ENCODE results near the gene UQCRHL.

The UQCRHL gene

DNA sequence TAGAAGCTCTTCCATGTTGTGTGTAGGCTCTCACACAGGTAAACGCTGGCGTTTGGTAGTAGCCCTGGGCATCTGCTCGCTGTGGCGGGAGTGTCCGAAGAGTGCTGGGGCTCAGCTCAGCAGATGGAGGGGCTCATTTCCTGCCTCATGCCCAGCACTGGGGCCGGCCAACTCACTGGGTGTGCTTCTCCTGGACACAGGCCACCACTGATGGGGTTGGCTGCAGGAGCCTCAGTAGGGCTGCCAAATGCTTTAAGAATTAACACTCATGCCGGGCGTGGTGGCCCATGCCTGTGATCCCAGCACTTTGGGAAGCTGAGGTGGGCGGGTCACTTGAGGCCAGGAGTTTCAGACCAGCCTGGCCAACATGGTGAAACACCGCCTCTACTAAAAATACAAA is 20.9 kb downstream of the UQCRHL start:
- H3K36me3 ChIP-seq (ENCODE audit: insufficient read depth, low read length) = peaks cover 31% of the 10 kb centered on the region

DNA sequence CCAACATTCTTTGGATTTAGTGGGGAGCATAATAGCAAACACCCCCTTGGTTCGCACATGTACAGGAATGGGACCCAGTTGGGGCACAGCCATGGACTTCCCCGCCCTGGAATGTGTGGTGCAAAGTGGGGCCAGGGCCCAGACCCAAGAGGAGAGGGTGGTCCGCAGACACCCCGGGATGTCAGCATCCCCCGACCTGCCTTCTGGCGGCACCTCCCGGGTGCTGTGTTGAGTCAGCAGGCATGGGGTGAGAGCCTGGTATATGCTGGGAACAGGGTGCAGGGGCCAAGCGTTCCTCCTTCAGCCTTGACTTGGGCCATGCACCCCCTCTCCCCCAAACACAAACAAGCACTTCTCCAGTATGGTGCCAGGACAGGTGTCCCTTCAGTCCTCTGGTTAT is 21.8 kb downstream of the UQCRHL start:
- H3K27ac ChIP-seq (ENCODE audit: low read depth, low read length) = no peak overlapping the region
- no peak overlapping the region for H3K9ac ChIP-seq (ENCODE audit: low read depth, low read length)
- no peak overlapping the region for H3K4me3 ChIP-seq (ENCODE audit: low read length)
- no peaks in the 10 kb centered on the region for H3K9me3 ChIP-seq (ENCODE audit: insufficient read depth, low read depth, low read length)
- H3K27me3 ChIP-seq (ENCODE audit: insufficient read depth, low read length) = no peaks in the 10 kb centered on the region
- 94% methylated on average over 8 of the region's 8 CpGs for WGBS
- H3K36me3 ChIP-seq (ENCODE audit: insufficient read depth, low read length) = peaks cover 39% of the 10 kb centered on the region
- H3K4me1 ChIP-seq (ENCODE audit: insufficient read depth, low read length) = no peaks in the 10 kb centered on the region

More for the DNA sequence above, 20.9 kb downstream of the UQCRHL start:
- H3K9ac ChIP-seq (ENCODE audit: low read depth, low read length) = no peak overlapping the region
- H3K9me3 ChIP-seq (ENCODE audit: insufficient read depth, low read depth, low read length) = no peaks in the 10 kb centered on the region
- no peaks in the 10 kb centered on the region for H3K4me1 ChIP-seq (ENCODE audit: insufficient read depth, low read length)
- H3K27me3 ChIP-seq (ENCODE audit: insufficient read depth, low read length) = no peaks in the 10 kb centered on the region
- H3K27ac ChIP-seq (ENCODE audit: low read depth, low read length) = 0 out of 2 replicates have a peak overlapping the region, but pooled peaks have one; percentile 25
- no peak overlapping the region for H3K4me3 ChIP-seq (ENCODE audit: low read length)
- WGBS = 94% methylated on average over 10 of the region's 10 CpGs

DNA sequence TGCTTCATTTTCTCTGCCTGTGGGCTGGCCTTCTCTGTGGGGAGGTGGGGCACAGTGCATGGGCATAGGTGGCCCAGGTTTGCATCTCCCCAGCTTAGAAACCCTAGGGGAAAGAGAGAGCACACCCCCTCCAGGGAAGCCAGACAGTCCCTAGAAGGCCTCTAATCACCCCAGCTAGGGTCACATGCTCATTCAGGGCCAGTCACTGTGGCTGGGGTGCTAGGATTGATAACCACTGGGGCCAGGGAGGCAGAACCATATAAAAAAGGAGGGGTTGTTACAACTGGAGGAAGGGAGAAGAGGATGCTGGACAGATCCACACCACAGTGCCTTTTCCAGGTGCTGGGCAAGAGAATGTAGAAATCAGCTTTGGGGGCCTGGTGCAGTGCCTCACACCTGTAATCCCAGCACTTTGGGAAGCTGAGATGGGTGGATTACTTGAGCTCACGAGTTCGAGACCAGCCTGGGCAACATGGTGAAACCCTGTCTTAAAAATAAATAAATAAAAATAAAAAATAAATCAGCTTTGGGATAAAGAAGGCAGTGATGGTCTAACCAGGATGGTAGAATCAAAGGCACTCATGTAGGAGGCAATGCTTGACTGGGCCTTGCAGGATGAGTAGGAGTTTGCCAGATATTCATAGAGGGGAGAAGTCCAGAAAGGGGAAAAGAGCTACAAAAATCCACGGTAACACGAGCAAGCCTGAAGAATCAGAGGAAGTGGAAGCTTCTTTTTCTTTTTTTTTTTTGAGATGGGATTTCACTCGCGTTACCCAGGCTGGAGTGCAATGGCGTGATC is 29.3 kb downstream of the UQCRHL start:
- Histone ChIP-seq H3K36me3 (ENCODE audit: insufficient read depth, low read length) (peaks cover 85% of the 10 kb centered on the region), H3K9ac (ENCODE audit: low read depth, low read length) (no peak overlapping the region), H3K4me3 (ENCODE audit: low read length) (no peak overlapping the region), H3K9me3 (ENCODE audit: insufficient read depth, low read depth, low read length) (no peaks in the 10 kb centered on the region), H3K27ac (ENCODE audit: low read depth, low read length) (no peak overlapping the region), H3K4me1 (ENCODE audit: insufficient read depth, low read length) (no peaks in the 10 kb centered on the region), H3K27me3 (ENCODE audit: insufficient read depth, low read length) (no peaks in the 10 kb centered on the region)
- WGBS = 89% methylated on average over 7 of the region's 7 CpGs

DNA sequence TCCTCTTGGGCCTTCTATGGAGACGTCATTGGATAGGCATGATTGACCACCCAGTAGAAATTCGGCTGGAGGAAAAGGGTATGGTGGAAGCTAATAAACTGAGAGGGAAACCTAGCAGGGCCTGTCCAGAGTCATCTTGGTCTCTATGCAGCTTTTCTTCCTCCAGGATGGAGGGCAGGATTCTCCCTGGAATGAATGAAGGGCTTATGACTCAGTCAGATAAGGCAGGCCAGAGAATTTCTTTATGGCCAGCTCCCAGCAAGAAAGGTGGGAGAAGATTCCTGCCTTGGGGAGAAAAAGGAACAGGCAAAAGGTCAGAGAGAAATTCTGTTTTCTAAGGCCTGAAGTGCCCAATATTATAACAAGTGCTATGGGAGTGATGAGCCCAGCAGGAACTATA is 31.7 kb downstream of the UQCRHL start:
- WGBS = 93% methylated on average over 2 of the region's 2 CpGs
- no peaks in the 10 kb centered on the region for H3K27me3 ChIP-seq (ENCODE audit: insufficient read depth, low read length)
- H3K9ac ChIP-seq (ENCODE audit: low read depth, low read length) = no peak overlapping the region
- H3K4me3 ChIP-seq (ENCODE audit: low read length) = no peak overlapping the region
- H3K27ac ChIP-seq (ENCODE audit: low read depth, low read length) = no peak overlapping the region
- H3K9me3 ChIP-seq (ENCODE audit: insufficient read depth, low read depth, low read length) = no peaks in the 10 kb centered on the region
- no peaks in the 10 kb centered on the region for H3K4me1 ChIP-seq (ENCODE audit: insufficient read depth, low read length)
- peaks cover 87% of the 10 kb centered on the region for H3K36me3 ChIP-seq (ENCODE audit: insufficient read depth, low read length)

GRCh38 chr1:15771836-15772515 is 35.5 kb downstream of the UQCRHL start:
- Histone ChIP-seq H3K27ac (ENCODE audit: low read depth, low read length) (no peak overlapping the region), H3K27me3 (ENCODE audit: insufficient read depth, low read length) (no peaks in the 10 kb centered on the region), H3K36me3 (ENCODE audit: insufficient read depth, low read length) (peaks cover 85% of the 10 kb centered on the region), H3K9ac (ENCODE audit: low read depth, low read length) (no peak overlapping the region), H3K9me3 (ENCODE audit: insufficient read depth, low read depth, low read length) (no peaks in the 10 kb centered on the region), H3K4me3 (ENCODE audit: low read length) (no peak overlapping the region), H3K4me1 (ENCODE audit: insufficient read depth, low read length) (no peaks in the 10 kb centered on the region)
- WGBS = 96% methylated on average over 6 of the region's 6 CpGs

- Histone ChIP-seq H3K9me3 (ENCODE audit: insufficient read depth, low read depth, low read length) (no peaks in the 10 kb centered on the region), H3K36me3 (ENCODE audit: insufficient read depth, low read length) (peaks cover 84% of the 10 kb centered on the region), H3K4me1 (ENCODE audit: insufficient read depth, low read length) (no peaks in the 10 kb centered on the region), H3K27me3 (ENCODE audit: insufficient read depth, low read length) (no peaks in the 10 kb centered on the region), H3K27ac (ENCODE audit: low read depth, low read length) (no peak overlapping the region), H3K9ac (ENCODE audit: low read depth, low read length) (no peak overlapping the region), H3K4me3 (ENCODE audit: low read length) (no peak overlapping the region)
- WGBS = 95% methylated on average over 14 of the region's 14 CpGs
Measured at GRCh38 chr1:15770313-15770962, 37.0 kb downstream of the UQCRHL start.

- H3K9me3 ChIP-seq (ENCODE audit: insufficient read depth, low read depth, low read length) = no peaks in the 10 kb centered on the region
- H3K9ac ChIP-seq (ENCODE audit: low read depth, low read length) = no peak overlapping the region
- WGBS = 97% methylated on average over 6 of the region's 7 CpGs
- no peak overlapping the region for H3K27ac ChIP-seq (ENCODE audit: low read depth, low read length)
- peaks cover 84% of the 10 kb centered on the region for H3K36me3 ChIP-seq (ENCODE audit: insufficient read depth, low read length)
- H3K27me3 ChIP-seq (ENCODE audit: insufficient read depth, low read length) = no peaks in the 10 kb centered on the region
- H3K4me3 ChIP-seq (ENCODE audit: low read length) = no peak overlapping the region
- H3K4me1 ChIP-seq (ENCODE audit: insufficient read depth, low read length) = no peaks in the 10 kb centered on the region
Measured at GRCh38 chr1:15768388-15768787, 39.1 kb downstream of the UQCRHL start.

DNA sequence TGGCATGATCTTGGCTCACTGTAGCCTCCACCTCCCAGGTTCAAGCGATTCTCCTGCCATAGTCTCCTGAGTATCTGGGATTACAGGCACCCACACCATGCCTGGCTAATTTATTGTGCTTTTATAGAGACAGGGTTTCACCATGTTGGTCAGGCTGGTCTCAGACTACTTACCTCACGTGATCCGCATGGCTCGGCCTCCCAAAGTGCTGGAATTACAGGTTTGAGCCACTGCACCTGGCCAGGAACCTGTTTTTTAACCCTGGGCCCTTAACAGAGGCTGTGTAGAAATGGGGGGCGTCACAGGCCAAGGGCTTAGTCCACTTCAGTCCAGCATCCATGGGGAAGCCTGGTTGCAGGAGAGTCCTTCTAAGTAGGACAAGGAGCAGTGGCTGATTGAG is 39.5 kb downstream of the UQCRHL start:
- Histone ChIP-seq H3K4me1 (ENCODE audit: insufficient read depth, low read length) (no peaks in the 10 kb centered on the region), H3K27me3 (ENCODE audit: insufficient read depth, low read length) (no peaks in the 10 kb centered on the region), H3K36me3 (ENCODE audit: insufficient read depth, low read length) (peaks cover 80% of the 10 kb centered on the region), H3K9ac (ENCODE audit: low read depth, low read length) (no peak overlapping the region), H3K27ac (ENCODE audit: low read depth, low read length) (no peak overlapping the region), H3K4me3 (ENCODE audit: low read length) (no peak overlapping the region), H3K9me3 (ENCODE audit: insufficient read depth, low read depth, low read length) (no peaks in the 10 kb centered on the region)
- 96% methylated on average over 5 of the region's 5 CpGs for WGBS

DNA sequence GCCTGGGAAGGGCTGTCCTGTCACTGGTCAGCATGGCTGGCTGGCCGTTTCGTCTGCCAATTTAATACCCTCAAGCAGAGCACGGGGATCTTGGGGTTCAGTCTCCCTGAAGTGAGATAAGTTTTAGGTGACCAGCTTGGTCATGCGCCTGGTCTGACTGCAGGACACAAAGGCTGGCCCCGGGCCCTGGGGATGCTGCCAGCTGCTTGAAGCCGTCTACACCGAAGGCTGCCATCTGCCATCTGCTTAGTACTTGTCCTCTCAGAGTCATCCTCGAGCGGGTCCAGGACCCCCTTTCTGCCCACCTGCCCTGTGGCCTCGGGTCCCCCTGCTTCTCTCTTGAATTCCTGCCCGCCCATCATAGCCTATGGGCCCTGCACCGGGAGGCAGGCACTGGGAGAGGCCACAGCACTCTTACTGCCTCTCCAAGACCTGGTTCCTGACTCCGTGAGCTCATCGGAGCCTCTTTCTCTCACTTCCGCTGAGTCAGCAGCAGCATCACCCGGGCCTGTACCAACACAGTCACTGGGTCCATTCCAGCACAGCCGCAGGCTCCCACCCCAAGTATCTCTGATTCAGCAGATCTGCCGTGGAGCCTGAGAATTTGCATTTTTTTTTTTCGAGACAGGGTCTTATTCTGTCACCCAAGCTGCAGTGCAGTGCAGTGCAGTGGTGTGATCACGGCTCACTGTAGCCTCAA is 41.8 kb downstream of the UQCRHL start:
- H3K9ac ChIP-seq (ENCODE audit: low read depth, low read length) = no peak overlapping the region
- no peaks in the 10 kb centered on the region for H3K9me3 ChIP-seq (ENCODE audit: insufficient read depth, low read depth, low read length)
- H3K27ac ChIP-seq (ENCODE audit: low read depth, low read length) = no peak overlapping the region
- peaks cover 8% of the 10 kb centered on the region for H3K4me1 ChIP-seq (ENCODE audit: insufficient read depth, low read length)
- H3K27me3 ChIP-seq (ENCODE audit: insufficient read depth, low read length) = no peaks in the 10 kb centered on the region
- H3K4me3 ChIP-seq (ENCODE audit: low read length) = no peak overlapping the region
- 94% methylated on average over 20 of the region's 20 CpGs for WGBS
- peaks cover 64% of the 10 kb centered on the region for H3K36me3 ChIP-seq (ENCODE audit: insufficient read depth, low read length)

- no peaks in the 10 kb centered on the region for H3K27me3 ChIP-seq (ENCODE audit: insufficient read depth, low read length)
- no peak overlapping the region for H3K4me3 ChIP-seq (ENCODE audit: low read length)
- H3K4me1 ChIP-seq (ENCODE audit: insufficient read depth, low read length) = peaks cover 12% of the 10 kb centered on the region
- no peaks in the 10 kb centered on the region for H3K9me3 ChIP-seq (ENCODE audit: insufficient read depth, low read depth, low read length)
- no peak overlapping the region for H3K9ac ChIP-seq (ENCODE audit: low read depth, low read length)
- no peak overlapping the region for H3K27ac ChIP-seq (ENCODE audit: low read depth, low read length)
- WGBS = 98% methylated on average over 14 of the region's 15 CpGs
- peaks cover 57% of the 10 kb centered on the region for H3K36me3 ChIP-seq (ENCODE audit: insufficient read depth, low read length)
Measured at GRCh38 chr1:15764890-15765289, 42.6 kb downstream of the UQCRHL start.
